HG03139 (cell line): ENCODE results near the gene MIA3.
A peak's percentile ranks its signal among the peaks of the same experiment; 100 is the strongest.
"Not testable (repeated sequence)": the region's sequence is repeated elsewhere in the genome, so short reads cannot be mapped to it uniquely, and the experiment has no call there.

Experiments
- ATAC-seq: cut with Tn5 transposase; IDR thresholded peaks from one replicate; pipeline ENCODE4 v1.9.1; 2021; ENCODE audit not compliant: unreplicated experiment

Gene MIA3, protein sequence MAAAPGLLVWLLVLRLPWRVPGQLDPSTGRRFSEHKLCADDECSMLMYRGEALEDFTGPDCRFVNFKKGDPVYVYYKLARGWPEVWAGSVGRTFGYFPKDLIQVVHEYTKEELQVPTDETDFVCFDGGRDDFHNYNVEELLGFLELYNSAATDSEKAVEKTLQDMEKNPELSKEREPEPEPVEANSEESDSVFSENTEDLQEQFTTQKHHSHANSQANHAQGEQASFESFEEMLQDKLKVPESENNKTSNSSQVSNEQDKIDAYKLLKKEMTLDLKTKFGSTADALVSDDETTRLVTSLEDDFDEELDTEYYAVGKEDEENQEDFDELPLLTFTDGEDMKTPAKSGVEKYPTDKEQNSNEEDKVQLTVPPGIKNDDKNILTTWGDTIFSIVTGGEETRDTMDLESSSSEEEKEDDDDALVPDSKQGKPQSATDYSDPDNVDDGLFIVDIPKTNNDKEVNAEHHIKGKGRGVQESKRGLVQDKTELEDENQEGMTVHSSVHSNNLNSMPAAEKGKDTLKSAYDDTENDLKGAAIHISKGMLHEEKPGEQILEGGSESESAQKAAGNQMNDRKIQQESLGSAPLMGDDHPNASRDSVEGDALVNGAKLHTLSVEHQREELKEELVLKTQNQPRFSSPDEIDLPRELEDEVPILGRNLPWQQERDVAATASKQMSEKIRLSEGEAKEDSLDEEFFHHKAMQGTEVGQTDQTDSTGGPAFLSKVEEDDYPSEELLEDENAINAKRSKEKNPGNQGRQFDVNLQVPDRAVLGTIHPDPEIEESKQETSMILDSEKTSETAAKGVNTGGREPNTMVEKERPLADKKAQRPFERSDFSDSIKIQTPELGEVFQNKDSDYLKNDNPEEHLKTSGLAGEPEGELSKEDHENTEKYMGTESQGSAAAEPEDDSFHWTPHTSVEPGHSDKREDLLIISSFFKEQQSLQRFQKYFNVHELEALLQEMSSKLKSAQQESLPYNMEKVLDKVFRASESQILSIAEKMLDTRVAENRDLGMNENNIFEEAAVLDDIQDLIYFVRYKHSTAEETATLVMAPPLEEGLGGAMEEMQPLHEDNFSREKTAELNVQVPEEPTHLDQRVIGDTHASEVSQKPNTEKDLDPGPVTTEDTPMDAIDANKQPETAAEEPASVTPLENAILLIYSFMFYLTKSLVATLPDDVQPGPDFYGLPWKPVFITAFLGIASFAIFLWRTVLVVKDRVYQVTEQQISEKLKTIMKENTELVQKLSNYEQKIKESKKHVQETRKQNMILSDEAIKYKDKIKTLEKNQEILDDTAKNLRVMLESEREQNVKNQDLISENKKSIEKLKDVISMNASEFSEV (N-terminal part only)

GRCh38 chr1:222618001-222618879 is at the start of gene MIA3:
Gene MIA3, plus strand, starts transcription at chr1:222618097. Its CDS starts 14 bp downstream, at chr1:222618111.
- ATAC-seq, result peak; percentile 49

DNA sequence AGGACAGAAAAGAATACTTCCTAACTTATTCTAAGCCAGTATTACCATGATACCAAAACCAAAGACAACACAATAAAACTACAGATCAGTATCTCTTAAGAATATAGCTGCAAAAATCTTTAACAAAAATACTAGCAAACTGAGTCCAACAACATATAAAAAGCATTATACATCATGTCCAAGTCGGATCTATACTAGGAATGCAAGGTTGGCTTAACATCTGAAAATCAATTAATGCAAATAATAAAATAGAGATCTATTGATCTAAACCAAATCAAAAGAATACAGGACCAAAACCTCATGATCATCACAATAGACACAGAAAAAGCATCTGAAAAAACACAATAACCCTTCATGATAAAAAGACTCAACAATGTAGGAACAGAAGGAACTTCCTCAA is 47.1 kb upstream of the MIA3 start:
- ATAC-seq, result no peak

GRCh38 chr1:222579316-222579715 is 38.6 kb upstream of the MIA3 start:
- no peak for ATAC-seq

DNA sequence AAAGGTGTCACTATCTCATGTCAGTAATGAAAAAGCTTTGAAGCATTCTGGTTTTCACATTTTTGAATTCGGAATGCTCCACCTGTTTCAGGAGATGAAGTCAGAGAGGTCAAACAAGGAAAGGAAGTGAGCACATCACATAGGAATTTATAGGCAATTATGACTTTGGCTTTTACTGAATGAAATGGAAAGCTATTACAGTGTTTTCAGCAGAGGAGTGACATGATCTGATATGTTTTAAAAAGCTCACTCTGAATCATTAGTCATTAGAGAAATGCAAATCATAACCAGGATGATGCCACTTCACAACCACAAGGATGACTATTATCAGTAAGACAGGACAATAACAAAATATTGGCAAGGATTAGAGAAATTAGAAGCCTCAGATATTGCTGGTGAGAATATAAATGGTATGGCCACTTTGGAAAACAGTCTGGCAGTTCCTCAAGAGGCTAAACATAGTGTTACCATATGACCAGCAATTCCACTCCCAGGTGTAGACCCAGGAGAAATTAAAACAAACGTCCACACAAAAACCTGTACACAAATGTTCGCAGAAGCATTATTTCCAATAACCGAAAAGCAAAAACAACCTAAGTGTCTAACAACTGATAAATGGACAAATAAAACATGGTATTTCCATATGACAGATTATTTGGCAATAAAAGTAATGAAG is 35.7 kb upstream of the MIA3 start:
- peak; percentile 49 for ATAC-seq

DNA sequence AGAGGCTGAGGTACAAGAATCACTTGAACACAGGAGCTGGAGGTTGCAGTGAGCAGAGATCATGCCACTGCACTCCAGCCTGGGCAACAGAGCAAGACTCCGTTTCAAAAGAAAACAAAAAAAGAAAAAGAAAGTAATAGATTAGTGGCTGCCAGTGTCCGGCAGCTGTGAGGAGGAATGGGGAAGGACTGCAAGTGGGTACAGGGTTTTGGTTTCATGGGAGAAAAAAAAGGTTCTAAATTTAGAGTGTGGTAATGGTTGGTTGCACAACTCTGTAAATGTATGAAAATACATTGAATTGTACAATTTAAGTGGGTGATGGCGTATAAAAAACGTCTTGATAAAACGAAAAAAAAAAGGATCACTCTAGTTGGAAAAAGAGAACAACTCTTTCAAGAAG is 34.8 kb upstream of the MIA3 start:
- ATAC-seq, result peak; percentile 86

- no peak for ATAC-seq
Measured at GRCh38 chr1:222586842-222587241, 31.1 kb upstream of the MIA3 start.

DNA sequence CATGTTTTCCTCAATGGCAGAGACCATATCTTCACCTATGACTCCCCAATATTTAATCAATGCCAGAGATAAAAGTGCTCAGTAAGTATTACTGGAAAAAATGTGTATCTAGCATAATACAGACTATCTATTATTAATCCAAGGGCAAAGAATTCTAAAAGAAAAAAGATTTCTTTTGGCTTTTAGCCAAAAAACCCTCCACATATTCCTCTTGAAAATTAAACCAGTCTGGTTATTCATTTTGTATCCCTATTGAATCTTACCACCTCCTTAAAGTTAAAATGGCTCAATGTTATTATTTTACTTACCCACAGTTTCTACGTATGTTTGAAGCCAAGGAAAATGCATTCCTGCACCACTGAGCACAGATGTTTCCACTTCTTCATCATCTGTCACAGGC is 29.8 kb upstream of the MIA3 start:
- no peak for ATAC-seq

DNA sequence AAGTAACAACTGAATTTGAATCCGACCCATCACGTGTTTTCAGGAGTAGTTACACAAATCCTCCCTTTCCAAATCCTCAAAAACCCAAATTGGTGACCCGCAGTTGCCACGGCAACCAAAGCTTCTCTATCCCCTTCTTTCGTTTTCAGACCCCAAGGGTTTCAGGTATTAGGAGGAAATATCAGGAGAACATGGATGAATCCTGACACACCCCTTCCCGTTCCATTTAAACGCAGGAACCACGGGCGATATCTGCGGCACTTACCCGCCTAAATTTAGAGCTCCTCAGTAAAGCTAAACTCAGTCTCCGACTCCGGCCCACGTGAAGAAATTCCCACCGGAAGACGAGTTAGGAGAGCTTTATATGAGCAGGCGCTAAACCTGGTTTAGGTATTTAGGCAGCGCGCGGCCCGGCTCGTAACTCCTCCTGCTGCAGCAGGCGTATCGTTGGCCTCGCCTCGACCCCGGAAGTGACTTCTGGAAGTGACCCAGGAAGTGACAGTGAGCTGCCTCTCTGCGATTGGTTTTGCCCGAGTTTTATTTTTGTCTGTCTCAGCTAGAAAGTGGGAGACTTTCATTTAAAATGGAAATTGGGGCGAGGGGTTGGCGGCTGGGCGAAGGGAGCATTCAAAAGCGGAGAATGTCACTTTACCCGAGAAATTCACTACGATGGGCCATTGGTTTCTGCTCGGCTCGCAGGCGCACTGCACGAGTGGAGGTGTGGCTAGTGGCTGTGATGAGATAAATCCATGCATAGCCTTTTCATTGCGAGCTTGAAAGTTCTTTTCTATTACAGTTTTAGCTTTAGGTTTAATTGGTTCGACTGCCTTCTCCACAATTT is 28.2 kb upstream of the MIA3 start, which contains the start of gene TAF1A:
TSS of gene TAF1A (minus strand) at position 472 of the 841 bp plus-strand sequence.
- peak; percentile 100 for ATAC-seq

GRCh38 chr1:222592171-222592570 is 25.7 kb upstream of the MIA3 start:
- ATAC-seq, result no peak

GRCh38 chr1:222594789-222595188 is 23.1 kb upstream of the MIA3 start:
- ATAC-seq, result no peak

- ATAC-seq, result no peak
Measured at GRCh38 chr1:222596696-222597095, 21.2 kb upstream of the MIA3 start.

DNA sequence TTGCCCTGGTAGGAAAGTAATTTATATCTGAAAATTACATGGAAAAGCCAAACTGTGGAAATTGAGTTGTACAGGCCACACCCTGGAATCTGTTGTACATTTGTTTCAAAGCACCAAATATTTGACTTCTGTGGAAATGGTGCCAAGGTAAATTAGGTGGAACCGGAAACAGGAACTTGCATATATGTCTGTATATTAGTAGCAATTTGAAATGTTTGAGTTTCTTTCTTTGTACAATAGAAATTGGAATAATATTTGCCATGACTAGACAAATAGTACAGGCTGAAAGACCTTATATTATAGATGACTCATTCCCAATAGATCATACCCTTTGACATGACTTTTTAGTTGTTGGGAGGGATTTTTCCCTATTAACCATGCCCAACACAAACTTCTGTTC is 17.6 kb upstream of the MIA3 start:
- ATAC-seq, result no peak

DNA sequence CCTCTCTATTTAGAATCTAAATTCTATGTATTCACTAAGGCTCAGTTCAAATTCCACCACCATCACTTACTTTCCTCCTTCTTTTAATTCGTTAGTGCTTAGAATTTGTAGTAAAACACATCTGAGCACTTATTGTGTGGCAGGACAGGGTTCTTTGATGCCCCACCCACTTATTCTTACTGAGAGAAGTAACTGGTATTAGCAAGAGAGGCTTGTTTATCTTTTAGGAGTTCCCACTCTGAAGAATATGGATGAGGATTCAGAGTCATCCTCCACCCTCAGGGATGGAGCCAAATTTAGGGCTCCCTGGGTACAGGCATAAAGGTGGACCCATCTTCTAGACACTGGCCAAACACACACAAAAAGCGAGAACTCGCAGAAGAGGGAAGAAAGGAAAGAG is 16.6 kb upstream of the MIA3 start:
- ATAC-seq, result no peak

- no peak for ATAC-seq
Measured at GRCh38 chr1:222606757-222607156, 11.1 kb upstream of the MIA3 start.

DNA sequence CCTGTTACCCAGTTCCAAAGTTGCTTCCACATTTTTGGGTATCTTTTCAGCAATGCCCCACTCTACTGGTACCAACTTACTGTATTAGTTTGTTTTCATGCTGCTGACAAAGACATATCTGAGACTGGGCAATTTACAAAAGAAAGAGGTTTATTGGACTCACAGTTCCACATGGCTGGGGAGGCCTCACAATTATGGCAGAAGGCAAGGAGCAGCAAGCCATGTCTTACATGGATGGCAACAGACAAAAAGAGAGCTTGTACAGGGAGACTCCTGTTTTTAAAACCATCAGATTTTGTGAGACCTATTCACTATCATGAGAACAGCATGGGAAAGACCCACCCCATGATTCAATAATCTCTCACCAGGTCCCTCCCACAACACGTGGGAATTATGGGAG is 8.8 kb upstream of the MIA3 start:
- not testable (repeated sequence) for ATAC-seq

DNA sequence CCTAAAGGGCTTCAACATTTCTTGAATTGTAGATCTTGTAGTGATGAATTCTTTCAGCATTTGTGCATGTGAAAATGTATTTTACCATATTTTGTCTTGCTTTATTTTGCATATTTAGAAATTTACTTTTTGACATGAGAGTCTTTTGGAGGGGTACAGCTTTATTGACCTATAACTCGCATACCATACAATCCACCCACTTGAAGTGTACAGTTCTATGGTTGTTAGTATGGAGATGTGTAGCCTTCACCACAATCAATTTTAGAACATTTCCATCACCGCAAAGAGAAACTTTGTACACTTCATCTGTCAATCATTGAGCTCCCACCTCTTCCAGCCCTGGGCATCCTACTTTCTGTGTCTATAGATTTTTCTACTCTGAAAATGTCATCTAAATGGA is 7.2 kb upstream of the MIA3 start:
- ATAC-seq, result no peak

DNA sequence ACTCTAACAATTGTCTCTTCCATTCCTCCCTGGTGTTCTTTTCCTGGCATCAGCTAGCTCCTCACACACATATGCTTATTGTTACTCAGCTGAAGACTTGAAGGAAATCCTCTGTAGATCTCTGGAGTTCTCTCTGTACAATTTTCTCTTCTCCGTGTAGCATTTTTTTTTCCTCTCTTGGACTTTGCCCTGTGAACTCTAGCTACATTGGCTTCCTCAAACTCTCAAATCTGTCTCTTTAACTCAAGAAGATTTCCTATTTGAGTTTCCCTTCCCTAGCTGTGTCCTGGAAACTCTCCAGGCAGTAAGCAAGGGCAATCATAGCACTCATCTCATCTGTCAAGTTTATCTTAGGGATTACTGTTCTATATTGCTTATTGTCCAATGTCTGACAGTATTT is 4.3 kb upstream of the MIA3 start:
- no peak for ATAC-seq

DNA sequence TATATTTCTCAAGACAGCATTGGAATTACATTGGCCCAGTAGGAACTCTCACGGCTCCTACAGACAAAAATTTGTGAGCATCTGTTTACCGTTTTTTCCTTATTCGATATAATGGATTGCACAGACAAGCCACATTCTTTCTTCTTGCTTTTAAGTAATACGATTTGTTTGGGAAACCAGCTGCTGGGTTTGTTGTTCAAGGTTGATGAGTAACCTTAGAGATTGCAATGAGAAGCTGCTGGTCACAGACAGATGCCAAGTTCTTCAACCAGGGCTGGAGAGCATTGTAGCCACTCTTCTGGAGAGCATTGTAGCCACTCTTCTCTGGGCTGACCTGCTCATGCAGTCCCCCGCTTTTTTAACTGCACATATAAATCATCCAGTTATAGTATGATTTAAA is 1.4 kb upstream of the MIA3 start:
- ATAC-seq, result no peak
